HFFc6 (cell line): Measurements from ENCODE around the gene WDR26. TPM values are rescaled to one million over a fixed set of nuclear protein-coding genes. Genes with fewer than 3 reads are reported as not detected.

ENCODE experiments used
- DNase-seq: peaks from one replicate; pipeline ENCODE4 v3.0.0-alpha.2; 2018
- H3K27ac Mint-ChIP-seq: 2 replicates; pipeline ENCODE4 v1.8.0; 2020; ENCODE audit warnings: mild to moderate bottlenecking, mixed read lengths
- H3K27me3 Mint-ChIP-seq: 2 replicates; pipeline ENCODE4 v1.8.0; 2021; ENCODE audit warnings: mild to moderate bottlenecking, moderate library complexity, mixed read lengths; ENCODE audit not compliant: insufficient read depth
- H3K36me3 Mint-ChIP-seq: 2 replicates; pipeline ENCODE4 v1.8.0; 2021; ENCODE audit warnings: low read depth, mixed read lengths
- H3K4me1 Mint-ChIP-seq: 2 replicates; pipeline ENCODE4 v1.8.0; 2020; ENCODE audit warnings: low read depth, mixed read lengths
- H3K4me3 Mint-ChIP-seq: 2 replicates; pipeline ENCODE4 v1.8.0; 2020; ENCODE audit warnings: mild to moderate bottlenecking, moderate library complexity, mixed read lengths
- H3K9me3 Mint-ChIP-seq: 2 replicates; pipeline ENCODE4 v1.8.0; 2020; ENCODE audit warnings: mild to moderate bottlenecking, mixed read lengths
- CTCF ChIP-seq: fragments of 200-600 bp; sonication (generic); IDR thresholded peaks from 2 replicates; pipeline ENCODE4 v1.5.0; 2021; ENCODE audit warnings: antibody characterized with exemption, mild to moderate bottlenecking
- total RNA-seq, 6 experiments: library from RNA; stranded (reverse); fragmentation: NEBNext Ultra II Directional; extraction: Animal tissue kit (Norgen Biotek cat#: 25700); gene quantifications; 2 replicates in 1 of 6; 3 replicates in 5 of 6; pipeline ENCODE4 v1.2.3, GENCODE V29; 2021

The WDR26 gene
- total RNA-seq, 6 experiments from 2014 or later = 85.4 to 105 (median 90.8) TPM

GRCh38 chr1:224390517-224390916 is 44.1 kb downstream of the WDR26 start:
- peaks cover 47% of the 10 kb centered on the region for H3K36me3 Mint-ChIP-seq
- H3K4me1 Mint-ChIP-seq = peaks cover 19% of the 10 kb centered on the region
- no peak for TF ChIP-seq CTCF
- no peaks in the 10 kb centered on the region; the same call in none of the 2 replicates for H3K27me3 Mint-ChIP-seq
- H3K9me3 Mint-ChIP-seq = no peaks in the 10 kb centered on the region
- no peak for DNase-seq
- H3K27ac Mint-ChIP-seq = no peak overlapping the region; the same call in 1 of the 2 replicates
- no peak overlapping the region for H3K4me3 Mint-ChIP-seq

- Mint-ChIP-seq H3K36me3 (peaks cover 33% of the 10 kb centered on the region), H3K4me1 (peaks cover 9% of the 10 kb centered on the region), H3K27ac (0 out of 2 replicates have a peak overlapping the region, but pooled peaks have one; percentile 17), H3K9me3 (no peaks in the 10 kb centered on the region), H3K27me3 (no peaks in the 10 kb centered on the region; the same call in none of the 2 replicates), H3K4me3 (no peak overlapping the region)
- TF ChIP-seq CTCF = no peak
- no peak for DNase-seq
Measured at GRCh38 chr1:224387943-224388342, 46.7 kb downstream of the WDR26 start.

- Mint-ChIP-seq H3K36me3 (peaks cover 30% of the 10 kb centered on the region), H3K9me3 (no peaks in the 10 kb centered on the region), H3K4me1 (peaks cover 3% of the 10 kb centered on the region), H3K27ac (peak overlapping the region; percentile 29; the same call in 1 of the 2 replicates), H3K27me3 (no peaks in the 10 kb centered on the region; the same call in none of the 2 replicates), H3K4me3 (no peak overlapping the region)
- DNase-seq = no peak
- no peak for TF ChIP-seq CTCF
Measured at GRCh38 chr1:224387302-224387912, 47.2 kb downstream of the WDR26 start.

DNA sequence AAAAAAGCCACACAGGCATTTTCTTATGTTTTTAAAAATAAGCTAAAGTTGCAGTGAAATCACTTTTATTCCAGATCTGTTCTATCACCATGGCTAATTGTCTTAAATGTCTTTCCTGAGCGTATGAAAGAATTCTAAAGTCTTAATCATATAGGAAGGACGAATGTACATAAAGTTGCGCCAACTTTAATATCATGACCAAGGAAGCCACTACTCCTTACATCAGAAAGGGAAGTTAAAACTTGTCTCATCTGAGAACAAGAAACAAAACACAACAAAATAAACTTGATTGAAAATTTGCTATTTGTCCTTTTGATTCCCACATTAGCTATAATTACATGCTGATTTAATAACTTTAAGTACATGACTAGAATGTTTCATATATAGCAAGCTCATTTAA is 51.4 kb downstream of the WDR26 start:
- Mint-ChIP-seq H3K27ac (no peak overlapping the region), H3K36me3 (peaks cover 24% of the 10 kb centered on the region), H3K9me3 (no peaks in the 10 kb centered on the region), H3K4me3 (no peak overlapping the region), H3K27me3 (no peaks in the 10 kb centered on the region; the same call in none of the 2 replicates), H3K4me1 (no peaks in the 10 kb centered on the region)
- DNase-seq = no peak
- no peak for TF ChIP-seq CTCF

DNA sequence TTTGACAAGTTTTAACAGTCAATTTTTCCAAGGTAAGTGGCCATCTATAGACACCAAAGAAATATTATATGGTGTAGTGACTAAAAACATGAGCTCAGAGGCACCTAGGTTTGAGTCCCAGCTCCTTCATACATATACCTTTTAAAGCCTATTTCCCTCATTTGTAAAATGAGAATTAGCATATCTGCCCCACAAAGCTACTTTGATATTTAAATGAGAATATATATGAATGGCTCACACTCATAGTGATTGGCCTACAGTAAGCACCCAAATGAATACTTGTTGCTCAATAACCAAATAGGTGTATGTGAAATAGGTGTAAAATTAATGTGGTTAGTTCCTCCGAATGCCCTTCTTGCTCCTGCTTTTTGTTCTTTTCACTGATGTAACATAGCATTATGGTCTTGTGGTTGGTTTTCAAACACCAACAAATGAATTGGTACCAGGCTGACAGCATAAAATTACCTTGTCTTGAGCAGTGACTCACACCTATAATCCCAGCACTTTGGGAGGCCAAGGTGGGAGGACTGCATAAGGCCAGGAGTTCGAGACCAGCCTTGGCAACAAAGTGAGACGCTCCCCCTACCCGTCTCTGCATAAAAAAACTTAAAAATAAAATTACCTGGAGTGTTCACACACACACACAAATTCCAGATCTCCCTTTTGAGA is 52.6 kb downstream of the WDR26 start:
- H3K27me3 Mint-ChIP-seq = no peaks in the 10 kb centered on the region; the same call in none of the 2 replicates
- peaks cover 12% of the 10 kb centered on the region for H3K4me1 Mint-ChIP-seq
- no peaks in the 10 kb centered on the region for H3K9me3 Mint-ChIP-seq
- H3K27ac Mint-ChIP-seq = no peak overlapping the region; the same call in 1 of the 2 replicates
- H3K4me3 Mint-ChIP-seq = peak overlapping the region; percentile 13; the same call in 1 of the 2 replicates
- peaks cover 26% of the 10 kb centered on the region for H3K36me3 Mint-ChIP-seq
- DNase-seq = no peak
- TF ChIP-seq CTCF = no peak
